ENCODE data around the gene FBXO17. TPM values are rescaled to one million over a fixed set of nuclear protein-coding genes. Genes with fewer than 3 reads are reported as not detected.

The FBXO17 gene
- polyA plus RNA-seq, 2 of the 4 experiments (the other 2 are of a cell fraction) = 68.1 to 112 TPM

DNA sequence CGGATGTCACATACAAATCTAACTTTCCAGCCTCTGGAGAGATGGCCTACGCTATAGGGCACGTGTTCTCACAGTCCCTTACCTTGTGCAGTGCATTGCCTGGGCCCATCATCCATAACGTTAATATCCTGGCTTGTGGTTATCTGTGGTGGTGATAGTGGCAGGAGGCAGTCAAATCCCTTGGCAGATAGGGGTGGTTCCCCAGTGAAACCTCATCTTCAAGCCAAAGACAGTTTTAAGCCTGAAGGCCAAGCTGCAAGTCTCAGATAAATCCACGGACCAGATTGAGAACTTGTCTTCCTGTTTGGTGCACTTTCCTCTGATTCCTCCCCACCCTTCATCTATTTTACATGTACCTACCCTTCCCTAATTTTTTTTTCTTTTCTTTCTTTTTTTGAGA lies 4.3 kb upstream of the FBXO17 start:
- FAIRE-seq (no peak), DNase-seq (ENCODE audit: low read depth in 1 of 2, low spot score in 1 of 2) (no peak), ATAC-seq (no peak)
- WGBS (ENCODE audit: missing lambda C conversion rate) = 66% methylated on average over 5 of the region's 5 CpGs
- TF ChIP-seq RFX5 (IDR thresholded peaks at IDR 0.05) = no peak
- TF ChIP-seq MYC (IDR thresholded peaks at IDR 0.05; ENCODE audit: borderline replicate concordance, low read length) = no peak
- no peak for TF ChIP-seq BHLHE40 (IDR thresholded peaks at IDR 0.05; ENCODE audit: low read depth, low read length)
- no peak for TF ChIP-seq CHD4 (IDR thresholded peaks at IDR 0.05; ENCODE audit: borderline replicate concordance)
- TF ChIP-seq MAFK (IDR thresholded peaks at IDR 0.05; ENCODE audit: partially characterized antibody) = no peak
- TF ChIP-seq REST (IDR thresholded peaks at IDR 0.05) = no peak
- no peak for TF ChIP-seq JUNB (IDR thresholded peaks at IDR 0.05)
- TF ChIP-seq CEBPB (IDR thresholded peaks at IDR 0.05) = no peak
- TF ChIP-seq, protein P1, sequence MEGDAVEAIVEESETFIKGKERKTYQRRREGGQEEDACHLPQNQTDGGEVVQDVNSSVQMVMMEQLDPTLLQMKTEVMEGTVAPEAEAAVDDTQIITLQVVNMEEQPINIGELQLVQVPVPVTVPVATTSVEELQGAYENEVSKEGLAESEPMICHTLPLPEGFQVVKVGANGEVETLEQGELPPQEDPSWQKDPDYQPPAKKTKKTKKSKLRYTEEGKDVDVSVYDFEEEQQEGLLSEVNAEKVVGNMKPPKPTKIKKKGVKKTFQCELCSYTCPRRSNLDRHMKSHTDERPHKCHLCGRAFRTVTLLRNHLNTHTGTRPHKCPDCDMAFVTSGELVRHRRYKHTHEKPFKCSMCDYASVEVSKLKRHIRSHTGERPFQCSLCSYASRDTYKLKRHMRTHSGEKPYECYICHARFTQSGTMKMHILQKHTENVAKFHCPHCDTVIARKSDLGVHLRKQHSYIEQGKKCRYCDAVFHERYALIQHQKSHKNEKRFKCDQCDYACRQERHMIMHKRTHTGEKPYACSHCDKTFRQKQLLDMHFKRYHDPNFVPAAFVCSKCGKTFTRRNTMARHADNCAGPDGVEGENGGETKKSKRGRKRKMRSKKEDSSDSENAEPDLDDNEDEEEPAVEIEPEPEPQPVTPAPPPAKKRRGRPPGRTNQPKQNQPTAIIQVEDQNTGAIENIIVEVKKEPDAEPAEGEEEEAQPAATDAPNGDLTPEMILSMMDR (IDR thresholded peaks at IDR 0.05) = no peak
- no peak for TF ChIP-seq RNF2 (IDR thresholded peaks at IDR 0.05; ENCODE audit: borderline replicate concordance, low read depth)
- no peak for TF ChIP-seq FOSL2 (IDR thresholded peaks at IDR 0.05)
- no peak for TF ChIP-seq FOSL2 (CRISPR knock-in tag; IDR thresholded peaks at IDR 0.05)
- Histone ChIP-seq H3K4me2 (no peak overlapping the region), H3K27ac (no peak overlapping the region), H3K9me3 (peaks cover 6% of the 10 kb centered on the region; the same call in 2 of the 3 replicates), H3K4me3 (no peak overlapping the region), H3K4me1 (peaks cover 22% of the 10 kb centered on the region)
- POLR2A ChIA-PET = no interaction called here
- CTCF ChIA-PET = interaction anchor here (1.5 to 12.4 kb wide), 8 partner anchors 11 to 348 kb away, joined by 3 to 344 read pairs (median 26); partner anchors contain the start of gene FBXO27

- no peak overlapping the region for H3K4me2 ChIP-seq
- FAIRE-seq = no peak
- CTCF ChIA-PET = interaction anchor here (1.0 to 12.4 kb wide), 17 partner anchors 7 to 576 kb away, joined by 3 to 344 read pairs (median 30); partner anchors contain the start of genes FAM98C, FBXO27, MRPS12 and SARS2
- POLR2A ChIA-PET = no interaction called here
- 62% methylated on average over 3 of the region's 3 CpGs for WGBS (ENCODE audit: missing lambda C conversion rate)
- TF ChIP-seq FOSL2 (IDR thresholded peaks at IDR 0.05) = no peak
- no peak for TF ChIP-seq FOSL2 (CRISPR knock-in tag; IDR thresholded peaks at IDR 0.05)
- no peak for TF ChIP-seq EHF (CRISPR knock-in tag; IDR thresholded peaks at IDR 0.05)
- TF ChIP-seq RFX5 (IDR thresholded peaks at IDR 0.05) = no peak
- no peak for TF ChIP-seq GATA3 (IDR thresholded peaks at IDR 0.05; ENCODE audit: borderline replicate concordance)
- no peak for TF ChIP-seq FOSB (CRISPR knock-in tag; IDR thresholded peaks at IDR 0.05)
- TF ChIP-seq MAFK (IDR thresholded peaks at IDR 0.05; ENCODE audit: partially characterized antibody) = peak; percentile 9
- no peak for TF ChIP-seq MAZ (IDR thresholded peaks at IDR 0.05; ENCODE audit: borderline replicate concordance, low read depth, low read length)
- peaks cover 32% of the 10 kb centered on the region for H3K4me1 ChIP-seq
- peaks cover 6% of the 10 kb centered on the region; the same call in 2 of the 3 replicates for H3K9me3 ChIP-seq
- no peak for ATAC-seq
- H3K27ac ChIP-seq = peak overlapping the region; percentile 0 to 91; a peak in 4 of 6 replicates
- DNase-seq (ENCODE audit: low read depth in 1 of 2, low spot score in 1 of 2) = no peak
- H3K4me3 ChIP-seq = no peak overlapping the region
These were observed 2.8 kb upstream of the FBXO17 start for GRCh38 chr19:38978326-38978689.
